Fibroblast of lung (primary cell): ENCODE results near the gene PIAS1.

ENCODE experiments used
- EZH2 ChIP-seq: IDR thresholded peaks from 2 replicates; pipeline ENCODE4 v1.5.1; 2012; ENCODE audit warnings: low read length, control low read depth, mild to moderate bottlenecking; ENCODE audit errors: missing control alignments
- TF ChIP-seq, protein P1 (sequence below), 2 donors: IDR thresholded peaks in 1 of 2; conservative IDR thresholded peaks in 1 of 2; 1 replicate in 1 of 2; 2 replicates in 1 of 2; pipeline ENCODE4 v1.5.1; 2011 to 2012; ENCODE audit warnings: low read length in 2 of 2, control low read depth in 1 of 2, inconsistent platforms in 1 of 2, low read depth in 1 of 2, mild to moderate bottlenecking in 1 of 2

DNA sequence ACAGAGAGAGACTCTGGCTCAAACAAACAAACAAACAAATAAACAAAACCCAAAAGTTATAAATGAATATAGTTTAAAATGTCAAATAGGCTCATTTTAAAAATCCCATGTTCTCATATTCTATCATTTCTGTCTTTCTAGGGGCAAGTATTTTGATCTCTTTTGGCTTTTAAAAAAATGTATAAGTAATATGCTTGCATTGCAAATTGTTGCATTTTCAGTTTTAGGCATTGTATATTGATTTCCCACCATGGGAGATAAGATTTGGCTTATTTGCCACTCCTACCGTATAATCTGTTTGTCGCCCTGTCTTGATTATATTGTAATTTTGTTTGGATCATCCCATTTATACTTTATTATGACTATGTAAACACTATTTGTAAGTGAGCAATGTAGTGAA, 70.6 kb downstream of the PIAS1 start:
- TF ChIP-seq, protein P1, sequence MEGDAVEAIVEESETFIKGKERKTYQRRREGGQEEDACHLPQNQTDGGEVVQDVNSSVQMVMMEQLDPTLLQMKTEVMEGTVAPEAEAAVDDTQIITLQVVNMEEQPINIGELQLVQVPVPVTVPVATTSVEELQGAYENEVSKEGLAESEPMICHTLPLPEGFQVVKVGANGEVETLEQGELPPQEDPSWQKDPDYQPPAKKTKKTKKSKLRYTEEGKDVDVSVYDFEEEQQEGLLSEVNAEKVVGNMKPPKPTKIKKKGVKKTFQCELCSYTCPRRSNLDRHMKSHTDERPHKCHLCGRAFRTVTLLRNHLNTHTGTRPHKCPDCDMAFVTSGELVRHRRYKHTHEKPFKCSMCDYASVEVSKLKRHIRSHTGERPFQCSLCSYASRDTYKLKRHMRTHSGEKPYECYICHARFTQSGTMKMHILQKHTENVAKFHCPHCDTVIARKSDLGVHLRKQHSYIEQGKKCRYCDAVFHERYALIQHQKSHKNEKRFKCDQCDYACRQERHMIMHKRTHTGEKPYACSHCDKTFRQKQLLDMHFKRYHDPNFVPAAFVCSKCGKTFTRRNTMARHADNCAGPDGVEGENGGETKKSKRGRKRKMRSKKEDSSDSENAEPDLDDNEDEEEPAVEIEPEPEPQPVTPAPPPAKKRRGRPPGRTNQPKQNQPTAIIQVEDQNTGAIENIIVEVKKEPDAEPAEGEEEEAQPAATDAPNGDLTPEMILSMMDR (conservative IDR thresholded peaks at IDR 0.05 in 1 of 2, IDR thresholded peaks at IDR 0.05 in 1 of 2; ENCODE audit: low read depth in 1 of 2, low read length in 2 of 2): no peak
- TF ChIP-seq EZH2: no peak
